ENCODE results near the gene NAGLU. TPM values are rescaled to one million over a fixed set of nuclear protein-coding genes. Genes with fewer than 3 reads are reported as not detected.

The NAGLU gene
- total and polyA plus RNA-seq, 2 of the 13 experiments (the other 11 are each of a cell fraction or from before 2014, with no cell fraction given) = 28.2 to 40.1 TPM

DNA sequence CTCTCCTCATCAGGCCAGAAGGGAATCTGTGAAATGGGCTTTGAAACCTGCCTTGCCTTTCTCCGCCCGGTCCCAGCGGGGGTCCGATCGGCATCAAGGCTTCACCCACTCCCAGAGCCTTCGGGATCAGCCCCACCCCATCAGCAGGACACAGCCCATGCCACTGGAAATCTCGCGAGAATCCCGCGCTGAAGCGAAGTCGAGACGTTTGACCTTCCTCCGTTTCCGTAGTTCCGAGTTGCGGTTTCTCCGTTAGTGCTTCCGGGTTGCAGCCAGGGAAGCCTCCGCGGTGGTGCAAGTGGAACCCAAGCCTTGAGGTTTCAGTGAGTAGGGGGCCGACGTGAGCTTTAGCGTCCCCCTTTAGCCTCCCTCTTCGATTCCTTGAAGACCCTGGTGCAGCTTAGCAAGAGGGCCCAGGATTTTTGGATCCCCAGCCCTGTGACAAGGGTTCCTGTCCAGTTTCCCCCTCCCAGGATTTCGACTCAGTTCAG lies 25.9 kb downstream of the NAGLU start, which contains the start of gene COASY (continued):
- TF ChIP-seq PHB2 (IDR thresholded peaks at IDR 0.05; ENCODE audit: partially characterized antibody) = no peak
- peak; percentile 79 for TF ChIP-seq ETV5 (CRISPR knock-in tag; IDR thresholded peaks at IDR 0.05; ENCODE audit: borderline replicate concordance)
- no peak; the same call in 1 of the 2 replicates for TF ChIP-seq ZNF850 (CRISPR knock-in tag; conservative IDR thresholded peaks at IDR 0.05)
- TF ChIP-seq TFAP4 (IDR thresholded peaks at IDR 0.05; ENCODE audit: borderline replicate concordance, low read depth) = peak; percentile 75
- peak; percentile 69; the same call in 1 of the 2 replicates for TF ChIP-seq TFDP2 (CRISPR knock-in tag; IDR thresholded peaks at IDR 0.05)
- TF ChIP-seq DPF2 (CRISPR knock-in tag; IDR thresholded peaks at IDR 0.05; ENCODE audit: borderline replicate concordance, low read depth) = no peak
- 0 out of 2 replicates have a peak, but pooled peaks have one; percentile 82 for TF ChIP-seq ZBTB39 (CRISPR knock-in tag; IDR thresholded peaks at IDR 0.05)
- no peak for TF ChIP-seq HNRNPK (IDR thresholded peaks at IDR 0.05; ENCODE audit: low read depth, low read length, poor library complexity, severe bottlenecking)
- TF ChIP-seq ZFP62 (CRISPR knock-in tag; IDR thresholded peaks at IDR 0.05) = no peak
- TF ChIP-seq ZNF619 (CRISPR knock-in tag; IDR thresholded peaks at IDR 0.05) = peak; percentile 79; the same call in 1 of the 2 replicates
- TF ChIP-seq ZNF496 (CRISPR knock-in tag; IDR thresholded peaks at IDR 0.05; ENCODE audit: insufficient replicate concordance) = no peak
- TF ChIP-seq, protein P1, sequence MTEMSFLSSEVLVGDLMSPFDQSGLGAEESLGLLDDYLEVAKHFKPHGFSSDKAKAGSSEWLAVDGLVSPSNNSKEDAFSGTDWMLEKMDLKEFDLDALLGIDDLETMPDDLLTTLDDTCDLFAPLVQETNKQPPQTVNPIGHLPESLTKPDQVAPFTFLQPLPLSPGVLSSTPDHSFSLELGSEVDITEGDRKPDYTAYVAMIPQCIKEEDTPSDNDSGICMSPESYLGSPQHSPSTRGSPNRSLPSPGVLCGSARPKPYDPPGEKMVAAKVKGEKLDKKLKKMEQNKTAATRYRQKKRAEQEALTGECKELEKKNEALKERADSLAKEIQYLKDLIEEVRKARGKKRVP (CRISPR knock-in tag; IDR thresholded peaks at IDR 0.05) = peak in 1 of 2 experiments; percentile 69; a peak in 1 of 4 replicates
- 0 out of 2 replicates have a peak, but pooled peaks have one; percentile 75 for TF ChIP-seq REL (CRISPR knock-in tag; conservative IDR thresholded peaks at IDR 0.05)
- TF ChIP-seq DZIP1 (CRISPR knock-in tag; IDR thresholded peaks at IDR 0.05) = no peak
- no peak for TF ChIP-seq DNMT1 (CRISPR knock-in tag; IDR thresholded peaks at IDR 0.05)
- TF ChIP-seq ZNF121 (CRISPR knock-in tag; IDR thresholded peaks at IDR 0.05) = no peak
- peak; percentile 61; the same call in 1 of the 2 replicates for TF ChIP-seq ZSCAN29 (CRISPR knock-in tag; conservative IDR thresholded peaks at IDR 0.05)
- peak; percentile 31; the same call in 1 of the 2 replicates for TF ChIP-seq STAG1 (CRISPR knock-in tag; IDR thresholded peaks at IDR 0.05)
- TF ChIP-seq ZBTB46 (CRISPR knock-in tag; IDR thresholded peaks at IDR 0.05; ENCODE audit: borderline replicate concordance) = no peak
- peak; percentile 93 for TF ChIP-seq ZNF264 (CRISPR knock-in tag; IDR thresholded peaks at IDR 0.05)

Data from HepG2 (cell line).